ENCODE results near the gene LAMA2. TPM values are rescaled to one million over a fixed set of nuclear protein-coding genes. Genes with fewer than 3 reads are reported as not detected.

LAMA2 gene
- total RNA-seq, 1 experiment from 2014 or later = 9.7 TPM

GRCh38 chr6:129263176-129263575 is 380.2 kb downstream of the LAMA2 start:
- DNase-seq (ENCODE audit: low spot score) = no peak

- no peak for DNase-seq (ENCODE audit: low spot score)
These were observed 381.6 kb downstream of the LAMA2 start for GRCh38 chr6:129264480-129265045.

GRCh38 chr6:129267028-129267427 is 384.1 kb downstream of the LAMA2 start:
- no peak for DNase-seq (ENCODE audit: low spot score)

- no peak for DNase-seq (ENCODE audit: low spot score)
These were observed 386.1 kb downstream of the LAMA2 start for GRCh38 chr6:129269076-129269475.

GRCh38 chr6:129269891-129270290 is 387.0 kb downstream of the LAMA2 start:
- no peak for DNase-seq (ENCODE audit: low spot score)

- DNase-seq (ENCODE audit: low spot score) = no peak
These were observed 387.5 kb downstream of the LAMA2 start for GRCh38 chr6:129270450-129270849.

- DNase-seq (ENCODE audit: low spot score) = no peak
These were observed 390.2 kb downstream of the LAMA2 start for GRCh38 chr6:129273161-129273560.

- DNase-seq (ENCODE audit: low spot score) = no peak
These were observed 393.5 kb downstream of the LAMA2 start for GRCh38 chr6:129276461-129276860.

GRCh38 chr6:129276986-129277385 is 394.0 kb downstream of the LAMA2 start:
- no peak for DNase-seq (ENCODE audit: low spot score)

- DNase-seq (ENCODE audit: low spot score) = no peak
These were observed 396.7 kb downstream of the LAMA2 start for GRCh38 chr6:129279343-129280292.

GRCh38 chr6:129280293-129280644 is 397.3 kb downstream of the LAMA2 start:
- no peak for DNase-seq (ENCODE audit: low spot score)

GRCh38 chr6:129280749-129281148 is 397.8 kb downstream of the LAMA2 start:
- no peak for DNase-seq (ENCODE audit: low spot score)

GRCh38 chr6:129281168-129281796 is 398.3 kb downstream of the LAMA2 start:
- DNase-seq (ENCODE audit: low spot score) = no peak

GRCh38 chr6:129282019-129282418 is 399.1 kb downstream of the LAMA2 start:
- no peak for DNase-seq (ENCODE audit: low spot score)

- no peak for DNase-seq (ENCODE audit: low spot score)
These were observed 401.3 kb downstream of the LAMA2 start for GRCh38 chr6:129284225-129284624.

GRCh38 chr6:129287231-129288177 is 404.6 kb downstream of the LAMA2 start:
- DNase-seq (ENCODE audit: low spot score) = no peak

GRCh38 chr6:129289442-129289841 is 406.5 kb downstream of the LAMA2 start:
- DNase-seq (ENCODE audit: low spot score) = no peak

GRCh38 chr6:129292836-129293235 is 409.9 kb downstream of the LAMA2 start:
- no peak for DNase-seq (ENCODE audit: low spot score)

- DNase-seq (ENCODE audit: low spot score) = no peak
These were observed 414.7 kb downstream of the LAMA2 start for GRCh38 chr6:129297592-129297991.

- DNase-seq (ENCODE audit: low spot score) = no peak
These were observed 419.7 kb downstream of the LAMA2 start for GRCh38 chr6:129302671-129303070.

- DNase-seq (ENCODE audit: low spot score) = no peak
These were observed 423.9 kb downstream of the LAMA2 start for GRCh38 chr6:129306826-129307225.

- DNase-seq (ENCODE audit: low spot score) = no peak
These were observed 424.9 kb downstream of the LAMA2 start for GRCh38 chr6:129307845-129308244.

Measured in H4 (cell line).